GM19043 (cell line): ENCODE data around the gene SMAD6.
"Not testable (repeated sequence)": the region's sequence is repeated elsewhere in the genome, so short reads cannot be mapped to it uniquely, and the experiment has no call there.

Experiments used
- ATAC-seq: cut with Tn5 transposase; IDR thresholded peaks from one replicate; pipeline ENCODE4 v1.9.1; 2021; ENCODE audit warnings: low read depth; ENCODE audit not compliant: unreplicated experiment

The SMAD6 gene

GRCh38 chr15:66755298-66756068, 53.4 kb downstream of the SMAD6 start:
- ATAC-seq, result no peak

- no peak for ATAC-seq
These were observed 54.3 kb downstream of the SMAD6 start for GRCh38 chr15:66756295-66756694.

GRCh38 chr15:66757030-66757429, 55.0 kb downstream of the SMAD6 start:
- no peak for ATAC-seq

GRCh38 chr15:66757521-66757920, 55.5 kb downstream of the SMAD6 start:
- no peak for ATAC-seq

- not testable (repeated sequence) for ATAC-seq
These were observed 56.2 kb downstream of the SMAD6 start for GRCh38 chr15:66758217-66758616.

- no peak for ATAC-seq
These were observed 56.8 kb downstream of the SMAD6 start for GRCh38 chr15:66758844-66759243.

GRCh38 chr15:66760097-66760967, 58.3 kb downstream of the SMAD6 start:
- ATAC-seq, result no peak

- ATAC-seq, result no peak
These were observed 59.1 kb downstream of the SMAD6 start for GRCh38 chr15:66760968-66761725.

GRCh38 chr15:66761726-66762595, 59.9 kb downstream of the SMAD6 start:
- no peak for ATAC-seq

- no peak for ATAC-seq
These were observed 61.4 kb downstream of the SMAD6 start for GRCh38 chr15:66763186-66764071.

GRCh38 chr15:66764072-66764786, 62.2 kb downstream of the SMAD6 start:
- ATAC-seq, result no peak

- no peak for ATAC-seq
These were observed 63.6 kb downstream of the SMAD6 start for GRCh38 chr15:66765478-66766281.

GRCh38 chr15:66766282-66767230, 64.5 kb downstream of the SMAD6 start:
- no peak for ATAC-seq

GRCh38 chr15:66767240-66767659, 65.2 kb downstream of the SMAD6 start:
- no peak for ATAC-seq

- no peak for ATAC-seq
These were observed 67.0 kb downstream of the SMAD6 start for GRCh38 chr15:66768987-66769386.

GRCh38 chr15:66770518-66771350, 68.7 kb downstream of the SMAD6 start:
- ATAC-seq, result no peak
